CD14-positive monocyte (primary cell): ENCODE results near the gene SLC35F1. TPM values are rescaled to one million over a fixed set of nuclear protein-coding genes. Genes with fewer than 3 reads are reported as not detected.

Source experiments
- DNase-seq, 3 donors: peaks; one replicate each; pipeline ENCODE4 v3.0.0-alpha.2; 2011 to 2022
- H2AFZ ChIP-seq: 2 replicates; pipeline ENCODE4 v1.6.0; 2012; ENCODE audit warnings: mild to moderate bottlenecking, low read depth, low read length, inconsistent platforms; ENCODE audit not compliant: insufficient read depth, poor library complexity, severe bottlenecking
- H3K27ac ChIP-seq, 2 donors: 1 replicate in 1 of 2; 2 replicates in 1 of 2; pipeline ENCODE4 v1.5.1; 2012 to 2013; ENCODE audit warnings: low read length in 2 of 2, control low read depth in 1 of 2, inconsistent platforms in 1 of 2, low read depth in 1 of 2, mild to moderate bottlenecking in 1 of 2
- H3K27me3 ChIP-seq, 2 donors: one replicate each; pipeline versions ENCODE4 v1.6.0 to v1.6.1; 2011 to 2013; ENCODE audit warnings: low read length in 2 of 2; ENCODE audit not compliant: control insufficient read depth in 2 of 2, insufficient read depth in 2 of 2
- H3K36me3 ChIP-seq, 2 donors: replicated peaks in 1 of 2; 1 replicate in 1 of 2; 2 replicates in 1 of 2; pipeline versions ENCODE4 v1.5.1 to v1.6.1; 2012 to 2013; ENCODE audit warnings: low read length in 2 of 2, control low read depth in 1 of 2, inconsistent platforms in 1 of 2, mild to moderate bottlenecking in 1 of 2; ENCODE audit not compliant: insufficient read depth in 2 of 2, control insufficient read depth in 1 of 2
- H3K4me1 ChIP-seq, 2 donors: 1 replicate in 1 of 2; 2 replicates in 1 of 2; pipeline versions ENCODE4 v1.5.1 to v1.6.1; 2012 to 2013; ENCODE audit warnings: low read length in 2 of 2, control low read depth in 1 of 2, inconsistent platforms in 1 of 2, mild to moderate bottlenecking in 1 of 2, moderate library complexity in 1 of 2; ENCODE audit not compliant: insufficient read depth in 2 of 2, control insufficient read depth in 1 of 2
- H3K4me2 ChIP-seq: replicated peaks from 2 replicates; pipeline ENCODE3; 2012; ENCODE audit warnings: low read length, moderate library complexity, mild to moderate bottlenecking; ENCODE audit not compliant: poor library complexity, severe bottlenecking; ENCODE audit errors: extremely low read depth
- H3K4me3 ChIP-seq, 3 experiments: fragments of 200-600 bp in 1 of 3; sonication (generic) in 1 of 3; replicated peaks in 1 of 3; 1 replicate in 2 of 3; 2 replicates in 1 of 3; pipeline ENCODE4 v1.5.1; 2011 to 2013; ENCODE audit warnings: low read length in 3 of 3, mild to moderate bottlenecking in 3 of 3, control low read depth in 2 of 3, low read depth in 2 of 3, inconsistent platforms in 1 of 3, moderate library complexity in 1 of 3
- H3K79me2 ChIP-seq: 2 replicates; pipeline ENCODE4 v1.6.0; 2012; ENCODE audit warnings: mild to moderate bottlenecking, control low read depth, inconsistent platforms, low read length, moderate library complexity; ENCODE audit not compliant: insufficient read depth
- H3K9ac ChIP-seq: 2 replicates; pipeline ENCODE4 v1.6.0; 2017; ENCODE audit warnings: low read length, mild to moderate bottlenecking; ENCODE audit not compliant: insufficient read depth, poor library complexity, severe bottlenecking
- H3K9me3 ChIP-seq, 2 donors: replicated peaks in 1 of 2; 1 replicate in 1 of 2; 2 replicates in 1 of 2; pipeline versions ENCODE4 v1.5.1 to v1.6.1; 2012 to 2013; ENCODE audit warnings: low read length in 2 of 2, control low read depth in 1 of 2; ENCODE audit not compliant: control insufficient read depth in 1 of 2, insufficient read depth in 1 of 2
- H4K20me1 ChIP-seq: 2 replicates; pipeline ENCODE4 v1.6.0; 2012; ENCODE audit warnings: mild to moderate bottlenecking, low read length, control low read depth, moderate library complexity; ENCODE audit not compliant: insufficient read depth
- H3K27ac Mint-ChIP-seq, 7 donors: one replicate each; pipeline ENCODE4 v1.8.0; 2020; ENCODE audit warnings: mild to moderate bottlenecking in 7 of 7, mixed read lengths in 7 of 7, moderate library complexity in 6 of 7, inconsistent platforms in 2 of 7
- H3K27me3 Mint-ChIP-seq, 3 donors: one replicate each; pipeline ENCODE4 v1.8.0; 2021 to 2022; ENCODE audit warnings: low read depth in 3 of 3, mild to moderate bottlenecking in 3 of 3, mixed read lengths in 3 of 3, moderate library complexity in 3 of 3, inconsistent platforms in 1 of 3
- H3K36me3 Mint-ChIP-seq, 2 donors: one replicate each; pipeline ENCODE4 v1.8.0; 2020; ENCODE audit warnings: mixed read lengths in 2 of 2, inconsistent platforms in 1 of 2, mild to moderate bottlenecking in 1 of 2
- H3K4me1 Mint-ChIP-seq: one replicate; pipeline ENCODE4 v1.8.0; 2020; ENCODE audit warnings: mild to moderate bottlenecking, mixed read lengths
- H3K4me3 Mint-ChIP-seq, 2 donors: one replicate each; pipeline ENCODE4 v1.8.0; 2020; ENCODE audit warnings: mild to moderate bottlenecking in 2 of 2, mixed read lengths in 2 of 2, moderate library complexity in 1 of 2
- H3K9me3 Mint-ChIP-seq, 7 donors: one replicate each; pipeline ENCODE4 v1.8.0; 2020 to 2022; ENCODE audit warnings: mixed read lengths in 7 of 7, mild to moderate bottlenecking in 6 of 7, moderate library complexity in 6 of 7, inconsistent platforms in 2 of 7
- CTCF ChIP-seq: fragments of 200-600 bp; IDR thresholded peaks from one replicate; pipeline ENCODE4 v1.8.0; 2022; ENCODE audit warnings: antibody characterized with exemption, mild to moderate bottlenecking
- WGBS: methylation state at CpG from one replicate; pipeline ENCODE4 v1.1.5; 2013; ENCODE audit warnings: missing lambda C conversion rate; ENCODE audit not compliant: insufficient coverage; 5-methylcytosine and 5-hydroxymethylcytosine counted together
- intact Hi-C, 2 donors: fragments of 100-400 bp; cut with micrococcal nuclease; formaldehyde crosslinking; loops; one replicate each; pipeline versions ENCODE4 v1.15.0 to v1.15.1; 2023
- polyA plus RNA-seq, 3 donors: library from polyadenylated mRNA; depleted of rRNA in 1 of 3; unstranded in 2 of 3; stranded (reverse) in 1 of 3; fragments of 300-500 nt in 2 of 3; fragments of >200 nt in 1 of 3; fragmentation: Illumina TruSeq in 2 of 3; gene quantifications; 1 replicate in 2 of 3; 2 replicates in 1 of 3; pipeline ENCODE4 v1.2.3, GENCODE V29; 2012 to 2021

The SLC35F1 gene
- polyA plus RNA-seq, 3 donors: not detected

DNA sequence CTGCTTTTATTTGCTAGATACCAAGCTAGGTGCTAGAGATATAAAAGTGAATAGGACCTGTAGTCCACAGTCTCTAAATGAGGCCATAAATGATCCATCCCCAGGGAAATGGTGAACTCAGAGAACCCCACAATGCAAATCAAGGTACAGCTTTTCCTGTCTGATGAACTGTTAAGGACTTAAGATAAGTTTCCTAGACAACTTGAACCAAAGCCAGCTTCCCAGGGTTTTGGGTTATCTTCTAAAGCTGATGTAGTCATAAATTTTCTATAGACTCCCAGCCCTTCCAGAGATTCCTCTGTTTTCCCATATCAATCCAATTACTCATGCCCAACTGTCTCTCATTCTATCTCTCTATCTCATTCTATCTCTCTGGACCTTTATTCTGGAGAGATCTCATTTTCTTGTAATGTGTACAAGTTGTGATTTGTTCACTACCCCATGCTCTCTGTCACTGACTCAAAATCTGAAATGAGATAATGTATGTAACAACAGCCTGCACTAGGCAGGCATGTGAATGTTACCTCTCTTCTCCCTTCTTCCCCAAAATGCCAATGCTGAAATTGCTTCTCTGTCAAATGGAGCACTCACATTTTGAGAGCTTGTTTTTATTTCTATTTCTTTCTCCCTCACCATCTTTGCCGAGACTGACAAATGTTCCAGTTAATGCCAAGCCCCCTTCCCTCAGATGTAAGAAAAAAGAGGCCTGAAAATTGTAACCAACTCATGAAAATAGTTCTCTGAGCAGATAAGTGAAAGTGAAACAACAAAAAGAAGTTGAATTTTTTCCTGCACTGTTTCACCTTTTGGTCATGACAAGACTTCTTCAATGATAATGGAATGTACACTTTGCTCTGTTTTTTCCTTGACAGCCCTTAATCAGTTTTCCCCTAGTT is 279.9 kb downstream of the SLC35F1 start:
- Histone ChIP-seq H2AFZ (no peak overlapping the region), H3K9me3 (no peaks in the 10 kb centered on the region), H3K4me3 (no peak overlapping the region), H3K4me2 (no peak overlapping the region), H3K4me1 (no peaks in the 10 kb centered on the region), H3K36me3 (no peaks in the 10 kb centered on the region), H3K9ac (no peak overlapping the region), H4K20me1 (no peaks in the 10 kb centered on the region), H3K79me2 (no peaks in the 10 kb centered on the region), H3K27me3 (no peaks in the 10 kb centered on the region), H3K27ac (no peak overlapping the region)
- H3K27ac Mint-ChIP-seq: peak overlapping the region in 2 of 7 donors; percentile 10 to 42
- H3K4me3 Mint-ChIP-seq: no peak overlapping the region
- intact Hi-C loops: no loop called here
- peaks cover 5% of the 10 kb centered on the region for H3K4me1 Mint-ChIP-seq
- WGBS: no CpG with 5 or more reads among the region's 1 CpG
- no peaks in the 10 kb centered on the region for H3K36me3 Mint-ChIP-seq
- no peak for TF ChIP-seq CTCF
- no peaks in the 10 kb centered on the region for H3K27me3 Mint-ChIP-seq
- no peak for DNase-seq
- peaks cover 0 to 3% (median 0%) of the 10 kb centered on the region in 7 donors for H3K9me3 Mint-ChIP-seq

GRCh38 chr6:118187568-118188164 is 280.6 kb downstream of the SLC35F1 start:
- no peak overlapping the region for H3K4me3 Mint-ChIP-seq
- H3K4me1 Mint-ChIP-seq: peaks cover 5% of the 10 kb centered on the region
- peaks cover 0 to 3% (median 0%) of the 10 kb centered on the region in 7 donors for H3K9me3 Mint-ChIP-seq
- H3K79me2 ChIP-seq: no peaks in the 10 kb centered on the region
- TF ChIP-seq CTCF: no peak
- no peaks in the 10 kb centered on the region for H3K9me3 ChIP-seq
- H4K20me1 ChIP-seq: no peaks in the 10 kb centered on the region
- WGBS: 14% methylated on average over 1 of the region's 3 CpGs
- no peak overlapping the region for H3K9ac ChIP-seq
- DNase-seq: no peak
- no peaks in the 10 kb centered on the region for H3K4me1 ChIP-seq
- H3K27me3 Mint-ChIP-seq: no peaks in the 10 kb centered on the region
- intact Hi-C loops: no loop called here
- H2AFZ ChIP-seq: no peak overlapping the region
- no peaks in the 10 kb centered on the region for H3K36me3 ChIP-seq
- no peak overlapping the region for H3K4me3 ChIP-seq
- H3K27me3 ChIP-seq: no peaks in the 10 kb centered on the region
- H3K27ac Mint-ChIP-seq: peak overlapping the region in 3 of 7 donors; percentile 10 to 42 (median 15)
- no peak overlapping the region for H3K4me2 ChIP-seq
- H3K36me3 Mint-ChIP-seq: no peaks in the 10 kb centered on the region
- no peak overlapping the region for H3K27ac ChIP-seq
